Measurements from ENCODE around the gene ITSN2.

DNA sequence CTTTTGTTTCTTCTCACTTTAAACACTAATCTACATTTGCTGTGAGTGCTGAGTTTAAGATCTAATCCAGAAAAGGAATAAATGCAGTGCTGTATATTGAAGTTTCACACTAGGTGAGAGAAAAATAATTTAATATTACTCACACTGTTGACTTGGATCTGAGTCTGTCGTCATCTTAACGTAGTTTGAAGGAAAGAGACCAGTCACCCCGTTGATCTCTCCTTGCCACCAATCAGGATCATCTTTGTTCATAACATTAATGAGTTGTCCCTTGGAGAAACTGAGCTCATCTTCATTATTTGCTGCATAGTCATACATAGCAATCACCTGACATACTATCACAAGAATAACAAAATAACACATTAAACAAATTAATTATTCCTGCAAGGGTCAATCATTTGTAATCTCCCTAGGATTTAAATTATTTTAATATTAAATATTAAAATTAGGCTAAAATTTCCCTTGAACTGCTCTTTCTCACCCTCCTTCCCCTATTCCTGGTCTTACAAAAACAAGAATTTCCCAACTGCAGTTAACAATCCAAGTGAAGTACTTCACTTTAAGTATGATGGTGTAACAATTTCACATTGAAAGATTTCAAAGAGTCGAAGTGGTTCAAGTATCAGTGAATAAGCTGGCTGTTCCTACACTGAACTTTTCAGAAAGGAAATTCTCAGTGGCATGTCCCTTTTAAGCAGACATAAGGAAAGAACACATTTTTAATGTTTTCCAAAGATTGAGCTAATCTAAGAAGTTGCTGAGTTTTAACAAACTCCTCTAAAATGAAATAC lies 114.2 kb downstream of the ITSN2 start:
- TF ChIP-seq POLR2A (IDR thresholded peaks at IDR 0.05; ENCODE audit: extremely low read depth, insufficient read length) (no peak), MYC (IDR thresholded peaks at IDR 0.05; ENCODE audit: low read depth, low read length) (no peak)

Data from NB4 (cell line).